ENCODE results near the gene BRCA2. TPM values are rescaled to one million over a fixed set of nuclear protein-coding genes. Genes with fewer than 3 reads are reported as not detected.
A peak's percentile ranks its signal among the peaks of the same experiment; 100 is the strongest.

Gene BRCA2
- total RNA-seq, 1 experiment from 2014 or later = 16.8 TPM

DNA sequence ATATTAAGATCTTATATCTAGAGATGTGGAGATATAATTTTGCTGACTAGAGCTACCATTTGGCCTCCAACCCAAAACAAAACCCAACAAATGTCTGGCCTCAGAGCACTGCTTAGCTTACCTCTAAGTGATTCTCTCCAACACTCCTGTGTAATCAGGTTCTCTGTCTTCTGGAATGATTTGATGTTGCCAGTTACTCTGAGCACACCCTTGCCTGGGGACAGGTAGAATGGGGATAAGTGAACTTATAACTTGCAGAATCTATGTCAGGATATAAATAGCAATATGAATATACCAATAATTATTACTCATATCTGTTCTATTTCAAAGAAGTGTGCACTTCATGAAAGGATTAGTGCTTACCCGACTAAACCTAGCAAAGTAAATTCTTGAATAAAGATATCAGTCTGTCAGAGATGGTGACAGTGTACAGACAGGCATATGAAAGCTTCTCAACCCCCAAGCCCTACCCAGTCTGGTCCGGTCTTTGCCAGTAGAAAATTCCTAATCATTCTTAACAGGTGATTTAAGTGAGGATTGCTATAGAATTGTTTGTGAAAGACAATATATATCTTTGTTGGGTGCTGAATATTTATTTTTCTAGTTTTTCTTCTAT is 33.1 kb upstream of the BRCA2 start:
- Histone ChIP-seq H3F3A (ENCODE audit: low read length, unreplicated experiment) (no peaks in the 10 kb centered on the region), H3K9ac (ENCODE audit: low read length) (no peak overlapping the region), H3K4me3 (ENCODE audit: low read length) (no peak overlapping the region), H2AFZ (ENCODE audit: low read length) (no peak overlapping the region), H3K36me3 (ENCODE audit: low read depth, low read length) (no peaks in the 10 kb centered on the region), H3K9me3 (ENCODE audit: low read length) (no peaks in the 10 kb centered on the region), H3K4me1 (ENCODE audit: insufficient read depth, low read length) (peaks cover 12% of the 10 kb centered on the region; the same call in 1 of the 2 replicates), H4K20me1 (ENCODE audit: low read length) (no peaks in the 10 kb centered on the region), H3K27ac (ENCODE audit: low read length) (no peak overlapping the region), H3K27me3 (ENCODE audit: low read length) (no peaks in the 10 kb centered on the region), H3K79me2 (ENCODE audit: low read length) (no peaks in the 10 kb centered on the region), H3K4me2 (ENCODE audit: low read length) (no peak overlapping the region), H3K9me2 (replicated peaks; ENCODE audit: low read length) (no peaks in the 10 kb centered on the region)
- intact Hi-C loops (cut with micrococcal nuclease) = no loop called here
- TF ChIP-seq EZH2phosphoT487 (IDR thresholded peaks at IDR 0.05; ENCODE audit: borderline replicate concordance, low read length) = no peak
- TF ChIP-seq, protein P1, sequence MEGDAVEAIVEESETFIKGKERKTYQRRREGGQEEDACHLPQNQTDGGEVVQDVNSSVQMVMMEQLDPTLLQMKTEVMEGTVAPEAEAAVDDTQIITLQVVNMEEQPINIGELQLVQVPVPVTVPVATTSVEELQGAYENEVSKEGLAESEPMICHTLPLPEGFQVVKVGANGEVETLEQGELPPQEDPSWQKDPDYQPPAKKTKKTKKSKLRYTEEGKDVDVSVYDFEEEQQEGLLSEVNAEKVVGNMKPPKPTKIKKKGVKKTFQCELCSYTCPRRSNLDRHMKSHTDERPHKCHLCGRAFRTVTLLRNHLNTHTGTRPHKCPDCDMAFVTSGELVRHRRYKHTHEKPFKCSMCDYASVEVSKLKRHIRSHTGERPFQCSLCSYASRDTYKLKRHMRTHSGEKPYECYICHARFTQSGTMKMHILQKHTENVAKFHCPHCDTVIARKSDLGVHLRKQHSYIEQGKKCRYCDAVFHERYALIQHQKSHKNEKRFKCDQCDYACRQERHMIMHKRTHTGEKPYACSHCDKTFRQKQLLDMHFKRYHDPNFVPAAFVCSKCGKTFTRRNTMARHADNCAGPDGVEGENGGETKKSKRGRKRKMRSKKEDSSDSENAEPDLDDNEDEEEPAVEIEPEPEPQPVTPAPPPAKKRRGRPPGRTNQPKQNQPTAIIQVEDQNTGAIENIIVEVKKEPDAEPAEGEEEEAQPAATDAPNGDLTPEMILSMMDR (conservative IDR thresholded peaks at IDR 0.05; ENCODE audit: low read depth, low read length) = no peak
- no peak for TF ChIP-seq EZH2 (IDR thresholded peaks at IDR 0.05; ENCODE audit: low read length, unreplicated experiment)
- ATAC-seq (no peak), DNase-seq (no peak)
- ChIA-PET CTCF (no interaction called here), POLR2A (ENCODE audit: unreplicated experiment) (no interaction called here)
- no TSS peak for BruUV-seq (replicated peaks)

DNA sequence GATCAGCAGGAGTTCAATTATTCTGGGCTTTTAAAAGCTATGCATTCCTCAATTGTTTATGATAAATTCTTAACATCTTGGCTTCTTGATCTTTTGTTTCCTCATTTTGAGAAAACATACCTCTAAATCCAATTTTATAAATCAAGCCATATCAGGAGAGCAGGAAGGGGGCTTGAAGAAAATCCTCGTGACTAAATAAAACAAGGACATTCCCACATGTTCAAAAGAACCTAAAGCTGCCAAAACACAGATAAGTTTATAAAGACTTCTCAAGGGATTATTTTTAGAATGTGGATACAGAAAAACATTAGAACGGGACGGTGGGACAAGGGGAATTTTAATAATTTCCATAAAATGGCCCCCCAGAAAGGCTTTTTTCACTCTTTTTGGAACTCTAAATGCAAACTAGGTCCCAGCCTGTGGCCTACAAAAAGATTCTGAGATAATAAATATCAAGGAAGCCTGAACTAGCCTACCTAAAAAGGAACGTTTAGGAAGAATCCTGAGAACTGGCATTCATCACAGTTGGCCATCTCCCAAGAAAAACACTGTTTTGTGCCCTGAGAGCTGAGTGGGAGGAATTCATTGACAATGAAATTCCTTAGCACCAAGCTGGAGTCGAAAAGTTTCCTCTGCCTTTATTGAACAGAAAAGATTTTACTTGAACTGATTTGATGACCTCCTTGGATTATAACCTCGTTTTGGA is 30.2 kb upstream of the BRCA2 start:
- no peaks in the 10 kb centered on the region for H3K27me3 ChIP-seq (ENCODE audit: low read length)
- no peaks in the 10 kb centered on the region for H3K9me2 ChIP-seq (replicated peaks; ENCODE audit: low read length)
- peaks cover 12% of the 10 kb centered on the region; the same call in 1 of the 2 replicates for H3K4me1 ChIP-seq (ENCODE audit: insufficient read depth, low read length)
- ATAC-seq (peak; percentile 33; the same call in 1 of the 2 replicates), DNase-seq (peak; percentile 82)
- intact Hi-C loops (cut with micrococcal nuclease) = no loop called here
- peak overlapping the region; percentile 16; the same call in 1 of the 2 replicates for H3K4me3 ChIP-seq (ENCODE audit: low read length)
- H3K4me2 ChIP-seq (ENCODE audit: low read length) = peak overlapping the region; percentile 64
- BruUV-seq (replicated peaks) = no TSS peak
- H2AFZ ChIP-seq (ENCODE audit: low read length) = peak overlapping the region; percentile 69; the same call in 1 of the 2 replicates
- no peaks in the 10 kb centered on the region for H3K79me2 ChIP-seq (ENCODE audit: low read length)
- H3F3A ChIP-seq (ENCODE audit: low read length, unreplicated experiment) = no peaks in the 10 kb centered on the region
- H3K27ac ChIP-seq (ENCODE audit: low read length) = no peak overlapping the region
- ChIA-PET POLR2A (ENCODE audit: unreplicated experiment) (no interaction called here), CTCF (no interaction called here)
- TF ChIP-seq EZH2 (IDR thresholded peaks at IDR 0.05; ENCODE audit: low read length, unreplicated experiment) (no peak), EZH2phosphoT487 (IDR thresholded peaks at IDR 0.05; ENCODE audit: borderline replicate concordance, low read length) (no peak)
- TF ChIP-seq, protein P1 (conservative IDR thresholded peaks at IDR 0.05; ENCODE audit: low read depth, low read length) = no peak
- no peak overlapping the region for H3K9ac ChIP-seq (ENCODE audit: low read length)
- H3K36me3 ChIP-seq (ENCODE audit: low read depth, low read length) = no peaks in the 10 kb centered on the region
- no peaks in the 10 kb centered on the region for H3K9me3 ChIP-seq (ENCODE audit: low read length)
- H4K20me1 ChIP-seq (ENCODE audit: low read length) = no peaks in the 10 kb centered on the region

DNA sequence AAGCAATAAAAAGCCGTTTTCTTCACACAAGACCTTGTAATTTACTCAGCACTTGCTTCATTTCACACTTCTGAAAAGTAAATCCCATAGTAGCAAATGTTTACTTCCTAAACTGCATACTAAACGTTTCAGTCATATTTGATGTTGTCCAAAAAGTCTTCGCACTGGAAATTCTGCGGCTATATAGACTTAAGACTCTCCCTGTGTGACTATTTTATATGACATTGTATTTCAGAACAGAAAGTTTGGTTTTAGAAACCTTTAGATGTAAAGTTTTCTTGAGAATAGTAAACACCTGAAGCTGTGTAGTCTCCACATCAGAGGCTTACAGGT is 29.7 kb upstream of the BRCA2 start:
- Histone ChIP-seq H3K36me3 (ENCODE audit: low read depth, low read length) (no peaks in the 10 kb centered on the region), H4K20me1 (ENCODE audit: low read length) (no peaks in the 10 kb centered on the region), H3K9me2 (replicated peaks; ENCODE audit: low read length) (no peaks in the 10 kb centered on the region), H3K4me2 (ENCODE audit: low read length) (peak overlapping the region; percentile 64), H3K27me3 (ENCODE audit: low read length) (no peaks in the 10 kb centered on the region), H2AFZ (ENCODE audit: low read length) (peak overlapping the region; percentile 69; the same call in 1 of the 2 replicates), H3F3A (ENCODE audit: low read length, unreplicated experiment) (no peaks in the 10 kb centered on the region), H3K27ac (ENCODE audit: low read length) (no peak overlapping the region), H3K79me2 (ENCODE audit: low read length) (no peaks in the 10 kb centered on the region), H3K9me3 (ENCODE audit: low read length) (no peaks in the 10 kb centered on the region), H3K9ac (ENCODE audit: low read length) (no peak overlapping the region), H3K4me1 (ENCODE audit: insufficient read depth, low read length) (peaks cover 12% of the 10 kb centered on the region; the same call in 1 of the 2 replicates), H3K4me3 (ENCODE audit: low read length) (peak overlapping the region; percentile 16; the same call in 1 of the 2 replicates)
- no TSS peak for BruUV-seq (replicated peaks)
- TF ChIP-seq, protein P1 (conservative IDR thresholded peaks at IDR 0.05; ENCODE audit: low read depth, low read length) = no peak
- TF ChIP-seq EZH2phosphoT487 (IDR thresholded peaks at IDR 0.05; ENCODE audit: borderline replicate concordance, low read length) (no peak), EZH2 (IDR thresholded peaks at IDR 0.05; ENCODE audit: low read length, unreplicated experiment) (no peak)
- intact Hi-C loops (cut with micrococcal nuclease) = no loop called here
- ATAC-seq (no peak), DNase-seq (peak; percentile 9)
- ChIA-PET CTCF (no interaction called here), POLR2A (ENCODE audit: unreplicated experiment) (no interaction called here)

All from PC-3 (cell line).